ENCODE results near the gene MRPS18A. TPM values are rescaled to one million over a fixed set of nuclear protein-coding genes. Genes with fewer than 3 reads are reported as not detected.
A peak's percentile ranks its signal among the peaks of the same experiment; 100 is the strongest.
"Not testable (repeated sequence)": the region's sequence is repeated elsewhere in the genome, so short reads cannot be mapped to it uniquely, and the experiment has no call there.

MRPS18A gene
- total RNA-seq, 2 donors from 2014 or later = 34.8 to 36.5 TPM

DNA sequence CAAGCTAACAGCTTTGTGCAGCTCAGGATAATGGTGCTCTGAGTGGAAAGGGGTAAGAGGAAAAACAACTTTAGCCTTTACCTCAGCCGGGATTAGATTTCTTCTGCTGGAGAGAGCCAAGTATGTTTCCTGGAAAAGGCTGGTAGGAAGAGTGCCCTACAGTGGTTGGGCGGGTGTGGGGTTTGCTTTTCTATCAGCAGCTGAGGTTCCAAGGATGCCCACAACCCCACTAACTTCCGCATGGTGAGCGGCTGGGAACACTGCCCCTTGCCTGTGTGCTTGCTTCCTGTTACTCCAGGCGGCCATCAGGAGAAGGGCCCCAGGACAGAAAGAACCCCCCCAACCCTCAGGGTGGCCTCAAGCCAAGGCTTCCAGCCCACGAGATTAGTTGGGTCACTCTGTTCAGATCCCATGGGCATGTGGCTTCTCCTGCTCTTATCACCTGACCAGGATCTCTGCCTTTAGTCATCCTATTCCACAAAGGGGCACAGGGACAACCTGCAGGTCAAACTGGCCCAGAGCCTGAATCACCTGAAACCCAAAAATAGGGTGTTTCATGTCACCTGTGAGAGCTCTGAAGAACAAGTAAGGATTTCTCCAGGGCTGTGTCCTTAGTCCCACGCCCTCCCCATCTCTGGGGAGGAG is 10.5 kb downstream of the MRPS18A start:
- intact Hi-C loops (cut with DNase I) = no loop called here
- ATAC-seq (no peak), DNase-seq (no peak)

DNA sequence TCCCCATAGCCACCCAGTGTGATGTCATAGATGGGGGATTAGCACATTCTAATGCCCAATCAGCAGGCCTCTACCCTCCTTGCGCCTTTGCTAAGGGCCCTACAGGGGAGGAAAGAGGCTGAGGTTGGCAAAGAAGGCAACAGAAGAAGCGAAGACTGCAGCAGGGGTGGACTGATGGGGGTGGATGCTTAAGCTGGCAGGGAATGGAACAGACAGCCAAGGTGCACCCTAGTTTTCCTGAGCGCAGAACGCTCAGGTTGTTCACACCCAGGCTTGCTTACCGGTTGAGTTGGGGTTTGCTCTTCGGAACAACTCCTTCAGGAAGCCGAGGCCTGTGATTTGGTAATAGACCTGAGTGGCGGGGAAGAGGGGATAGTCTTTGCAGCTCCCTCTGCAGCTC is 12.7 kb downstream of the MRPS18A start:
- no peak for ATAC-seq
- intact Hi-C loops (cut with DNase I) = no loop called here
- DNase-seq = no peak

DNA sequence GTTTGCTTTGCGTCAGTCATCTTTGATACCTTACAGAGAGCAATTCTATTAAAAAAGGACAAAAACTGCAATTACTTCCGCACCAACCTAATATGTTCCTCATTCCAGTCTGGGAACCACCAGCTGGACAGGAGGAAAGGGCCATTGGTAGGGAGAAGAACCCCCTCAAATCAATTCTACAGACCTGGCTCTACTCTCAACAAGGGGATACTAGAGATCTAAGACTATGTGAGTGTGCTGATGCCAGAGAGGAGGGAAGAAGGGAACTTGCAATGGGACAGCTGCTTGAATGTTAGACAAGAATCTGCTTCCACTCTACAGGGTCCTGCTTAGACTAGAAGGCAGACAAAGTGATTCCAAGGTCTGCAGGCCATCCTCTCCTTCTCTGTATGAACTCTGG is 13.3 kb downstream of the MRPS18A start:
- intact Hi-C loops (cut with DNase I) = no loop called here
- ATAC-seq = no peak
- no peak for DNase-seq

DNA sequence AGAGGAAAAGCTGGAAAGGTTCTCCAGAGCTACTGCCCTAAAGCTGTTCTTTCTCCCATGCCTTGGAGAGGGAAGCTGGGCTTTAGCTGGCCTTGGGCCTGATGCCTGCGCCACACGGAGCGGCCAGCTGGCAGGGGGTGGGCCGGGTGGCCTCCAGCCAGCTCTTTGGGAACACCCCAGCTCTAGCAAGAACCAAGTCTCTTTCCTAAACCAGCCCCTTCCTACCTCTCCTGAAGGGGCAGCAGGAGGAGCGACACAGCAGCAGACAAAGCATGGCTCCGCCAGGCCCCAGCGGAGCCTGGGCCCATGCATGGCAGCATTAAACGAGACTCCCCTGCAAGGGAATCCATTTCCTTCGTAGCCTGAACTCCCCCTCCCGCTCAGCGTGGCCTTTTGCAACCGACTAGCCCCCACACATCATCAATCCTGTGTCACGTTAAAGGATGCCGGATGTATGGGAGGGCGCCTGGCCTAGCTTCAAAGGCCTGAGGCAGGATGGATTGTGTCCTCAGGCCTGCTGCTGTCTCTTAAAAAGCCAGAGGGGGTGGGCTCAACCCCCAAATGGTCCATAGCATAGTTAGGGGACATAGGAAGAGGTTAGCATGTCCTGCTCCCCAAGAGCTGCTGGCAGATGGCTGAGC is 14.0 kb downstream of the MRPS18A start:
- intact Hi-C loops (cut with DNase I) = no loop called here
- ATAC-seq = no peak
- no peak for DNase-seq

DNA sequence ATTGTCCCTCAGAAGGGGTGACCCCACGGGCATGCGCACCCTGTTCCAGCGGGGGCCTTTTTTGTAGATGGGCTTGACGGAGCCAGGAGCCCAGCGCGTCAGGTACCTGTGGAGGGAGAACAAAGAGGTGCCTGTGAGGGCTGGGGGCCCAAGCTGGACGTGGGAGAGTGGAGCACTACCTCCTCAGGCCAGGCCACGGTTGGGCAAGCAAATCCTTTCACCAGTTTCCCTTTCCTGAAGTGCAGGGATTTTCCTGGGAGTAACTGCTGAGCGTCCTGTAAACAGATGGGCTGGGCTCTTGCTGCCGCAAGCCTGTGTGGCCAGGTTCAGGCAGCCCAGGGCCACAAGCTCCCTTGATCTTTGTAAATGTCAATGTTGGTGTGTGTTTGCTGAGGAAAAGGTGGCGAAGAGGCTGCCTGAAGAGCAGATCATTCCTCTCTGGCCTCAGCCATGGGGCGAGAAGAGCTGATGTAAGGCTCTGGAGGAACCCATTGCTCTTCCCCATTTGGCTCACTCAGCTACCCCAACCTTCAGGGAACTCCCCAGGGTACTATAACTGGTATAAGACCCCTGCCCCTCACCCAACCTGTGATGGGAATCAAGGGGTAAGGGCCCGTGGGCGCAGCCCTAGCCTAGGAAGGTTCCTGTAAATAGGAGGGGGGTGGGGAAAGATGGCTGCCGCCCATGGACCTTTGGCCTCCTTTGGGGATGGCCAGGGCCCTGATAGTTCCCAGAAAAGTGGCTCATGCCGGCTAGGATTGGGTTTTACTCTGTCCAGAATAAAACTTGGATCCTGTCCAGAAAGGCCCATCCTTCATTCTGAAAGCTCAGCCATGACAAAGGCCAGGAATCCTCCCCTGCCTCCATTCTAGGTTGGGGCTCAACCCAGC is 15.5 kb downstream of the MRPS18A start:
- DNase-seq = no peak

DNA sequence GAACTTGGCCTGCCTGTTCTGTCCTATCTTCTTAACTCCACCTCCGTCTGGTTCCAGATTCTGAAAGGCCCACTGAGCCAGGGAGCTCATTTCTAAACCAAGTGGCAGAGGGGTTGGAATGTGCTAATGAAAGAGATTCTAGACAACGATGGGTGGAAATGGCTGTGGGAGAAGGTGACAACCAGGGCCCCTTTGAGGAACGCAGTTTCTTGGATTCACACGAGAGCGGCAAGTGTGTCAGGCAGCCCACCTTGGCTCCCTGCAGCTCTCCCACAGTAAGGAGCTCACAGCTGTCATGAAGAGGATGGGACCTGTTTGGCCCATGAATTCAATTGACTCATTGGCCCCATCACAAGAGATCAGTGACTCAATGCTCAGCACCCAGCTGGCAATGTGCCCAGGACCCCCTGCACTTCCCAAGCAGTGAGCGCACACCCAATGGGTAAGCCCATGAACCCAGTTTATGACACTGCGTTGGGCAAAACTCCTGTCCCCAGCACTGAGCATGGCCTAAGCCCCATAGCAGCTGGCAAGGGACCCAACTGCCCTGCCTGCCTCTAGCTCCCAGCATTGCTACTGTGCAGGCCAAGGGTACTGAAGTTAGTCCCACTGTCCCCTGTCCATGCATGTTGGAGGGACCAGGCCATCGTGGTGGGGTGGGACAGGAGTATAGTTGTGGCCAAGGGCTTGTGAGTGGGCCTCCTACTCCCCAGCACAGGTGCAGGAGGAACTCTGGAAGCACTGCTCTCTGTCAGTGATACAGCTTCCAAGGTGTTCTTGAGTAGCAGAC is 16.4 kb downstream of the MRPS18A start:
- DNase-seq = no peak
- no peak for ATAC-seq
- intact Hi-C loops (cut with DNase I) = no loop called here

More for the DNA sequence above, 15.5 kb downstream of the MRPS18A start:
- intact Hi-C loops (cut with DNase I) = no loop called here
- ATAC-seq = no peak

DNA sequence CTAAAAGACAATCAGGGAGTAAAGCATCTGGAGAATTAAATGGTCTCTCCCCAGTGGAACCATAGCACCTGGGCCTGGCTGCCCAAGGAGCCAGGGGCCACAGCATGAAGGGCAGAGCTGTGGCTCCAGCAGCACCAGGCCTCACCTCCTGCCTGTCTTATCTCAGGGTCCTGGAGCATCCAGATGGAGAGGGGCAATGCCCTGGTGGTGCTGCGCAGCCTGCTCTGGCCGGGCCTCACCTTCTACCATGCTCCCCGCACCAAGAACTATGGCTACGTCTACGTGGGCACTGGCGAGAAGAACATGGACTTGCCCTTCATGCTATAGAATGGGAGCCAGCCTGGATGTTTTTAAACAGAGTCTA is 17.0 kb downstream of the MRPS18A start:
- DNase-seq (no peak), ATAC-seq (no peak)
- intact Hi-C loops (cut with DNase I) = no loop called here

DNA sequence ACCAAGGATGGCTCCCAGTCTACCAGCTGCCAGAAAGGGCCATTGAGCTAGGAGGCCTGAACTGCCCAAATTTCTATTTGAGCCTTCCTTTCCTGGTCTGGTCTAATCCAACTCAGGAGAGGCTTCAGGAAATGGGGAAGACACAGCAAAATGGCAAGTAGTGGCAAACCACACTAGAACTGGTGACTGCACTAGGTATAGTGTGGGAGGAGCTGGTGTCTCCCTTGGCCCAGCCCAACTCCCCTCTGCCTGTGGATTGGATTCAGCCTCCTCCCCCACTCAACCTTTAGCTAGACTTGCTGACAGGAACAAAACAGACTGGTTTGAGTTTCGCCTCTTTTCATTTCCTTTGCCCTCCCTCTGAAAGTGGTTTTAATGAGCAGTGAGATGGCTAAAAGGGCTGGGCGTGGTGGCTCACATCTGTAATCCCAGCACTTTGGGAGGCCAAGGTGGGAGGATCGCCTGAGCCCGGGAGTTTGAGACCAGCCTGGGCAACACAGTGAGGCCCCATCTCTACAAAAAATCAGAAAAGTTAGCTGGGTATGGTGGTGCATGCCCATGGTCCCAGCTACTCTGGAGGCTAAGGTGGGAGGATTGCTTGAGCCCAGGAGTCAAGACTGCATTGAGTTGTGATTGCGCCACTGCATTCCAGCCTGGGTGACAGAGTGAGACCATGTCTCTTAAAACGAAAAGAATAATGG is 17.5 kb downstream of the MRPS18A start:
- intact Hi-C loops (cut with DNase I) = loop anchor here (5.0 to 10.0 kb wide), 2 partner anchors 95 to 102 kb away; partner anchors contain the start of gene VEGFA (in 1 of the 2)
- no peak for DNase-seq
- peak in 1 of 2 donors; percentile 34 for ATAC-seq

DNA sequence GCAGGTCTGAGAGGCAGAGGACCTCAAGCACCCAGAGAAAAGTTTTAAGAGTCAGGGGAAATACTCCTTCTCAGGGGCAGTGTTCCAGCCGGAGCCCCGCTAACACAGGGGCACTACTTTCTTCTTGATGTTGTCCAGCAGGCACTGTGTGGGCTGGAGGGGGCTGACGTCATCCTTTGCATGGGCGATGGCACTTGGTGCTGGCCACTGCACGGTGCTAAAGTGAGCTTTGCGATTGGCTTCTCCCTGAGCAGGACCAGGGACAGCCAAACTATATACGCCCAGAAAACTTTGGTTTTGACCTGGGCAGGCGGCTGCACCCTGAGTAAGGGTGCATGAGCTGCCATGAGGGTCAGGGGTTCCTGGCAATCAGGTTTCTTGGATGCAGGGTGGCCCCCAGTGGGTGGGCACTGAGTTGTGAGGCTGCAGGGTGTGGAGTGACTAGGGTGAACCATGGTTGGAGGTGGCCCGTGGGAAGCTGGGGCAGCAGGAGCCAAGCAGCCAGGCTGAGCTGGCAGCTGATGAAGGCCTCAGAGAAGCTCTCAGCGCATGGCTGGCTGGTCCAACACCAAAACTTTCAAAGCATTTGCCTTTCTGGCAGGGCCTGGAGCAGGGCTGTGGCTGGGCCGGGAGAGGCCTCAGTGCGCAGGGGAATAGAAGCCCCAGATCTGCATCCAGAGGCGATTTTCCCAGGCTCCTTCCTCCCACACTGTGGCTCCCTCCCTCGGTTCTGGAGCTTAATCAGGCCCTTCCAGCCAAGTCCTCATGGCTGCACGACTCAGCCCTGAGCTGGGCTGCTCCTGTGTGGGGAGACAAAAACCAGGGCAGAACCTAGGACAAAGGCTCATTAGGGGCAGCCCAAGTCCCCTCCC is 18.3 kb downstream of the MRPS18A start:
- ATAC-seq (peak; percentile 70 to 79), DNase-seq (peak; percentile 73)
- intact Hi-C loops (cut with DNase I) = loop anchor here (5.0 to 10.0 kb wide), 2 partner anchors 96 to 103 kb away; partner anchors contain the start of gene VEGFA (in 1 of the 2)

DNA sequence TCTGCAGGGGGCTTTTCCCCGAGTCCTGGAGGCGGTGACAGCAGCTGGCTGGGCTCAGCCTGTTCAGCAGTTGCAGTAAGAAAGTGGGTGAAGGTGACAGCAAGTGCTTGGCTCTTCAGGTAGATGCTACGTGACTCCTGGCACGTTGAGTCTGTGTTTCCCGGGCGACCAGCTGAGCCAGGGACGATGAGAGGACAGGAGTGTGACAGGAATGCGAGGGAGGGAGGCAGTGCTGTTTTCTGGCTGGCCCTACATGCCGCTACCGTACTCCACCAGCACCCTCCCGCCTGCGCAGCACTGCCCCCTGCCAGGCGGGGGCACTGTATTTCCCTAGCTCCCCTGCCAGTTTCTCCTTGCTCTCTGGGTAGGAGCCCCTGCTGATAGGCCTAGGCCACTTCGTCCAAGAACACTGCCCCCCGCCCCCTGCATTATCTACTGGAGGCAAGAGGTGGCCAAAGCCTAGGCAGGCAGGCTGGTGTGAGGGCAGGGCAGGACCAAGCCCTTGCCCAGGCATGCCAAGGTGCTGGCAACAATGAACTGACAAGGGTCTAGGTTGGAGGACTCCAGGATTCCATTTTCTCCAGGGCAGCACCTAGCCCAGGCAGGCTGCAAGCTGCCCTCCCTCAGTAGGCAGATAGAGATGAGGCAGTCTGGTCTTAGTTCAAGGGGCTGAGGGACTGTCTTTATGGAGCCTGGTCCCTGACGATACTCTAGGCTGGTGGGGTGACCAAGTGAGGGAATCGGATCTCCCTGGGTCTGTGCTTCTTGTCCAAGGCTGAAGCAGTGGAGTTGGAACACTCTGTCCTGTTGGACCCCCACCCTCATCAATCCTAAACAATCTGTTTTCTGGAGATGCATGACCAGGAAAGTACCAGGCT is 19.2 kb downstream of the MRPS18A start:
- ATAC-seq = peak; percentile 38 to 60
- DNase-seq = peak; percentile 59
- intact Hi-C loops (cut with DNase I) = loop anchor here (5.0 to 10.0 kb wide), 2 partner anchors 96 to 104 kb away; partner anchors contain the start of gene VEGFA (in 1 of the 2)

DNA sequence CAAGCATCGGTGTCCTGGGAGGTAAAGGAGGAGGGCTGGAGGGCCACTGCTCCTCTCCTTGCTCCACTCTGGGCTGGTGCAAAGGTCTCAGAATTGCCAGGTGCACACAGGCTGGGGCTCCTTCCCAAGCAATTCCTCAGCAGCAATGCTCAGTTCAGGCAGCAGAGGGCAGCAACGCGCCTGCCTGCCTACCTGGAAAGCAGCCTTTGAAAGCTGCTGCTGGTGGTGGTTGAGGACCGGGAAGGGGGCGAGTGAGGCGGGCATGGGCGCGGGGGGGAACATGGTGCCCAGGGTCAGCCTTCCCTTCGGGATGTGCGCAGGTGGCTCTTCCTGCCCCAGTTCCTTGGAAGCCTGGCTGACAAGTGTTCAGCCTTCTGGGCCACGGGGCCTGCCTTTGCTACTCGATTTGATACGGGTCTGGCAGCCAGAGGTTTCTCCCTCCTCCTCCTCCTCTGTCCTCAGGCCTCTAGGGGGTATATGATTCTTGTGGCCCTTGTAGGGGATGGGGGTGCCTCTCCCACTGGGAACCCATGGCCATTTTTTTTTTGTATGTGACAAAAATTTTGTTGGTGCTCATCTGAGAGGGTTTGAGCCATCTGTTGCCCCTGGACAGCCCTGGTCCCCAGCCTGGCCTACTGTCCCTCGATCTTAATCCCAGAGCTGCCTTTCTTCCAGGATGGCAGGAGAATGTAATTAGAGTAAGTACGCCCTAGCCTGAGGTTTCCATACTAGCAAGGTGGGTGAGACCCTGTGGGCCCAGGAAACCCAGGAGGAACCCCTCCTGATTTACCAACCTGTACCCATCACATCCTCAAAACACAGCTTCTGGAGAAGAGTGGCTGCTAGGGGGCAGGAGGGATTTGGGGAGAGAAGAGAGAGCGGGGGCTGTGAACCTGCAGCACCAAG is 20.1 kb downstream of the MRPS18A start:
- ATAC-seq = peak; percentile 60

DNA sequence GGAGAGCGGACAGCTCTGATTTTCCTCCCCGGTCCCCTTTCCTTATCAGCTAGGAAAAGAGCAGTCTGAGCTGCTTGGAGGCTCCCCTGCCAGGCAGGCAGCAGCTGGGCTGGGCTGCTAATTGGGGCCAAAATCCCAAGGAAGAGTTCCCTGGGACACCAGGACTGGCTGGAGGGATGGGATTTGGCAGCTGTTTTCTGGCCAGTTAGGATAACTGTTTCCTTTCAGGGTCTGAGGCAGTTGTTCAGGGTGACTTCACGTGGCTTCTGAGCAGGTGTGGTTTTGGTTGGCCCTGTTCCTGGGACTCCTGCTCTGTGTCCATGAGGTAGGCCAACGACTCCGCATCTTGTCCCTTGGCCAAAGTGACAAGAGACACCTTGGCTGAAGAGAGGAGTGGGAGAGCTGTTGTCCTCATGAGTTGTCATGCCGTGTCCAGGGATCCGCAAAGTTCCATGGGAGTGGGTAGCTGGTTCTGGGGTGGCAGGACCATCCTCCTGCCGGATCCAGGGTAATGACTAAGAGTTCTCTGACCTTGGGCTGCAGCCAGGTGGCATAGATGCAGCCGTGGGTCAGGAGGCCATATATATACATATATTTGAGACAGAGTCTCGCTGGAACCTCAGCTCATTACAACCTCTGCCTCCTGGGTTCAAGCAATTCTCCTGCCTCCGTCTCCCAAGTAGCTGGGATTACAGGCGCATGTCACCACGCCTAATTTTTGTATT is 21.2 kb downstream of the MRPS18A start:
- DNase-seq (no peak), ATAC-seq (no peak)
- intact Hi-C loops (cut with DNase I) = loop anchor here (2.0 to 10.0 kb wide), 3 partner anchors 98 to 412 kb away; partner anchors contain the start of gene VEGFA (in 1 of the 2)

More for the DNA sequence above, 20.1 kb downstream of the MRPS18A start:
- peak; percentile 70 for DNase-seq
- intact Hi-C loops (cut with DNase I) = loop anchor here (2.0 to 10.0 kb wide), 3 partner anchors 97 to 411 kb away; partner anchors contain the start of gene VEGFA (in 1 of the 2)

DNA sequence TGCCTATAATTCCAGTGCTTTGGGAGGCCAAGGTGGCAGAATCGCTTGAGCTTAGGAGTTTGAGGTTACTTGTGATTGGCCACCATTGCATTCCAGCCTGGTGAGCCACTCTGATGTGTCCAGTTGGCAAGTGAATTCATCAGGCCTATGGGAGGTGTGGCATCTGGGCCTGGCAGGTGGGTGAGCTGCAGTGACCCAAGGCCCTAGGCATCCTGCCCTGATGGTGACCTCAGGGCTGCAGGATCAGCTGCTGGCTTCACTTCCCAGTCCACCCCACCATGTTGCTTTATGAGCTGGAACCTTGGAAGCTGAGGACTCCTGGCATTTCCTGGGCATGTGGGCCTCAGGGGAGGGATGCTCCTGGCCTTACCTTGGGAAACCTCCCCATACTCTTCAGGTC is 22.2 kb downstream of the MRPS18A start:
- no peak for DNase-seq
- intact Hi-C loops (cut with DNase I) = loop anchor here (5.0 to 10.0 kb wide), 2 partner anchors 99 to 107 kb away; partner anchors contain the start of gene VEGFA (in 1 of the 2)
- ATAC-seq = no peak

DNA sequence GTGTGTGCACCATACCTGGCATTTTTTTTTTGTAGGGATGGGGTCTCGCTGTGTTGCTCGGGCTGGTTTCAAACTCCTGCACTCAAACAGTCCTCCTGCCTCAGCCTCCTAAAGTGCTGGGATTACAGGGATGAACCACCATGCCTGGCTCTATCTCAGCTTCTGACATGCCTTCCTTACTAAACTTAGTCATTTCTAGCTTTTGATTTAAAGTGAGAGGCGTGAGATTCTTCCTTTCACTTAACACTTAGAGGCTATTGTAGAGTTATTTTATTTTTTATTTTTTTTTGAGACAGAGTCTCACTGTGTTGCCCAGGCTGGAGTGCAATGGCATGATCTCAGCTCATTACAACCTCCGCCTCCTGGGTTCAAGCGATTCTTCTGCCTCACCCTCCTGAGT is 24.6 kb downstream of the MRPS18A start:
- intact Hi-C loops (cut with DNase I) = loop anchor here in 1 of 2 donors (10.0 kb wide), 1 partner anchor 102 kb away; no protein-coding TSS in a partner anchor
- not testable (repeated sequence) for ATAC-seq

More for the DNA sequence above, 24.6 kb downstream of the MRPS18A start:
- DNase-seq = not testable (repeated sequence)

All from left cardiac atrium (tissue), 4 donors.